Endodermal cell (in vitro differentiated cells): ENCODE data around the gene ZNF880. TPM values are rescaled to one million over a fixed set of nuclear protein-coding genes. Genes with fewer than 3 reads are reported as not detected.

ENCODE experiments used
- DNase-seq: peaks from one replicate; pipeline ENCODE4 v3.0.0-alpha.2; 2017
- H3K27ac ChIP-seq: 2 replicates; pipeline ENCODE4 v1.5.1; 2013; ENCODE audit warnings: mild to moderate bottlenecking, low read depth, low read length, moderate library complexity
- H3K27me3 ChIP-seq: 2 replicates; pipeline ENCODE4 v1.6.1; 2013; ENCODE audit warnings: mild to moderate bottlenecking, low read length, moderate library complexity; ENCODE audit not compliant: insufficient read depth, control insufficient read depth, poor library complexity, severe bottlenecking
- H3K36me3 ChIP-seq: 2 replicates; pipeline ENCODE4 v1.7.0; 2013; ENCODE audit warnings: mild to moderate bottlenecking, low read length, moderate library complexity; ENCODE audit not compliant: control insufficient read depth, insufficient read depth
- H3K4me1 ChIP-seq: one replicate; pipeline ENCODE4 v1.7.0; 2013; ENCODE audit warnings: low read length; ENCODE audit not compliant: control insufficient read depth, insufficient read depth
- H3K4me3 ChIP-seq: 2 replicates; pipeline ENCODE4 v1.5.1; 2013; ENCODE audit warnings: mild to moderate bottlenecking, low read length, moderate library complexity
- H3K9ac ChIP-seq: 2 replicates; pipeline ENCODE4 v1.6.1; 2013; ENCODE audit warnings: mild to moderate bottlenecking, low read length, moderate library complexity; ENCODE audit not compliant: poor library complexity, severe bottlenecking; ENCODE audit errors: extremely low read depth
- H3K9me3 ChIP-seq: 2 replicates; pipeline ENCODE4 v1.6.1; 2013; ENCODE audit warnings: mild to moderate bottlenecking, low read length, moderate library complexity; ENCODE audit not compliant: control insufficient read depth
- H3K27ac Mint-ChIP-seq: 2 replicates; pipeline ENCODE4 v1.8.0; 2020; ENCODE audit warnings: mixed read lengths
- H3K27me3 Mint-ChIP-seq: 2 replicates; pipeline ENCODE4 v1.8.0; 2021; ENCODE audit warnings: mild to moderate bottlenecking, mixed read lengths; ENCODE audit not compliant: insufficient read depth
- H3K36me3 Mint-ChIP-seq: 2 replicates; pipeline ENCODE4 v1.8.0; 2020; ENCODE audit warnings: low read depth, mixed read lengths
- H3K4me1 Mint-ChIP-seq: 2 replicates; pipeline ENCODE4 v1.8.0; 2020; ENCODE audit warnings: mixed read lengths
- H3K4me3 Mint-ChIP-seq: 2 replicates; pipeline ENCODE4 v1.8.0; 2020; ENCODE audit warnings: mild to moderate bottlenecking, moderate library complexity, mixed read lengths
- H3K9me3 Mint-ChIP-seq: 2 replicates; pipeline ENCODE4 v1.8.0; 2020; ENCODE audit warnings: mild to moderate bottlenecking, mixed read lengths
- WGBS, 2 experiments: methylation state at CpG; one replicate each; pipeline versions ENCODE4 v1.1.5 to v1.1.7; 2013; ENCODE audit warnings: missing lambda C conversion rate in 2 of 2, mixed read lengths in 1 of 2; ENCODE audit not compliant: insufficient coverage in 1 of 2, insufficient read length in 1 of 2; 5-methylcytosine and 5-hydroxymethylcytosine counted together
- total RNA-seq, 2 donors: library from RNA; stranded (reverse); fragmentation: NEBNext Ultra II Directional in 1 of 2; extraction: Animal tissue kit (Norgen Biotek cat#: 25700) in 1 of 2; gene quantifications; 2 replicates in 1 of 2; 3 replicates in 1 of 2; pipeline ENCODE4 v1.2.1, GENCODE V29; 2021
- TF ChIP-seq, protein P1 (sequence below): fragments of 200-600 bp; sonication (generic); conservative IDR thresholded peaks from 2 replicates; pipeline ENCODE4 v1.5.0; 2021; ENCODE audit warnings: antibody characterized with exemption, mild to moderate bottlenecking

The ZNF880 gene
- total RNA-seq, 2 donors from 2014 or later, result 13.5 to 20.9 TPM

DNA sequence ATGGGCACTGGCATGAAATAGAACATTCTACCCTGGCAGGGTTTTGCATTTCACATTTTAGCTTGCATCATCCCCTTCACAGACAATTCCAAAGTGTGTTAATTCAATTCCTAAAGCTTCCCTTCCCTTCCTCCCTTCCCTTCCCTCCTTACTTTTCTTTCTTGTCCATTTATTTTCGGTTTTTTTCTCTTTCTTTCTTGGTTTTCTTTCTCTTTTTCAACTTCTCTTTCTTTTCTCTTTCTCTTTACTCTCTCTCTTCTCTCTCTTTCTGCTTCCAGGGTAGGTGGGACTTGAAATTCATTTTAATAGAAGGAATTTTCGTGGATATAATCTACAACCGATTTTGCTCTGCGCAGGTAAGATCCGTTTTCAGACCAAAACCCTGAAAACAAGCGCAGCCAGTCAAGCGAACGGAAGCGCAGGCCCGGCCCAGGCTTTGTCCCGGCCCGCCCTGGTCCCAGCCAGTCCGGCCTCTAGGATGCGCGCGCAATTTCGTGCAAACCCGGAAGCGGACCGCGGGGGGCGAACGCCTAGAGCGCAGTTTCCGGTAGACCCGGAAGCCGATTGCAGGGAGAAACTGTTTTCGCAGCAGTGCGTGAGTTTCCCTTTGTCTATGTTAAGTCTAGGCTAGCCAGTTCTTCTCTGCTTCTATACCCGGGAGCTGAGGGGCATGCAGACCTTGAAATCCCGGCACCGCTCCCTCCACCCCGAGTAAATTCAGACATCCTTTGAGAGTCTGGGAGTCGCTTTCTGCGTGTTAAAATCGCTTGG lies 27.8 kb downstream of the ZNF880 start, which contains the start of gene ZNF528:
Gene ZNF528 (plus strand): TSS at position 540 of the 771 bp plus-strand sequence. CDS start 4,165 bp downstream, outside the sequence.
- H3K36me3 Mint-ChIP-seq, result peaks cover 47% of the 10 kb centered on the region
- WGBS, 2 experiments, result 81% methylated on average over 35 to 36 of the region's 36 CpGs

DNA sequence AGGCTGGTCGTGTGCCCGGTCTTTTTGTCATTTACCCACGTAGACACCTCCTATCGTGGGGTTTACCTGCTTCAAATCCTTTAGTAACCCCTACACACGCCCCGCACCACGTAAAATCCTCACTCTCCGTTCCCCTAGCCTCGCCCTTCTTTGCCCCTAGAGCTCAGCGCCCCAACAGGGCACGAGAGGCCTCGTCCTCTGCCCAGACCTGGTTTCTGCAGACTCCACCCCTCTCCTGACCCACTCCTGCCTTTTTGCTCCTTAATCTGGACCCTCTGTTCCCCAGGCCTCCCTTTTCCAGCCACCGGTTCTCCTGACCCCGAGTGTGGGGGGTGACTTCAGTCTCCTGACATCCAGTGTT lies 28.3 kb downstream of the ZNF880 start:
- WGBS, 2 experiments, result 82 to 87% methylated on average over 7 to 14 of the region's 14 CpGs
- Mint-ChIP-seq H3K27ac (peak overlapping the region; percentile 96), H3K9me3 (no peaks in the 10 kb centered on the region)

More for the DNA sequence above, 27.8 kb downstream of the ZNF880 start, which contains the start of gene ZNF528:
- Mint-ChIP-seq H3K4me1 (peaks cover 8% of the 10 kb centered on the region), H3K4me3 (peak within 1 kb of the TSS; percentile 91), H3K27me3 (no peaks in the 10 kb centered on the region), H3K27ac (peak within 1 kb of the TSS; percentile 96), H3K9me3 (no peaks in the 10 kb centered on the region)
- H3K27ac ChIP-seq, result no peak within 1 kb of the TSS
- TF ChIP-seq, protein P1, sequence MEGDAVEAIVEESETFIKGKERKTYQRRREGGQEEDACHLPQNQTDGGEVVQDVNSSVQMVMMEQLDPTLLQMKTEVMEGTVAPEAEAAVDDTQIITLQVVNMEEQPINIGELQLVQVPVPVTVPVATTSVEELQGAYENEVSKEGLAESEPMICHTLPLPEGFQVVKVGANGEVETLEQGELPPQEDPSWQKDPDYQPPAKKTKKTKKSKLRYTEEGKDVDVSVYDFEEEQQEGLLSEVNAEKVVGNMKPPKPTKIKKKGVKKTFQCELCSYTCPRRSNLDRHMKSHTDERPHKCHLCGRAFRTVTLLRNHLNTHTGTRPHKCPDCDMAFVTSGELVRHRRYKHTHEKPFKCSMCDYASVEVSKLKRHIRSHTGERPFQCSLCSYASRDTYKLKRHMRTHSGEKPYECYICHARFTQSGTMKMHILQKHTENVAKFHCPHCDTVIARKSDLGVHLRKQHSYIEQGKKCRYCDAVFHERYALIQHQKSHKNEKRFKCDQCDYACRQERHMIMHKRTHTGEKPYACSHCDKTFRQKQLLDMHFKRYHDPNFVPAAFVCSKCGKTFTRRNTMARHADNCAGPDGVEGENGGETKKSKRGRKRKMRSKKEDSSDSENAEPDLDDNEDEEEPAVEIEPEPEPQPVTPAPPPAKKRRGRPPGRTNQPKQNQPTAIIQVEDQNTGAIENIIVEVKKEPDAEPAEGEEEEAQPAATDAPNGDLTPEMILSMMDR, result no peak
- no peaks in the 10 kb centered on the region for H3K27me3 ChIP-seq
- no peaks in the 10 kb centered on the region for H3K36me3 ChIP-seq
- peak within 1 kb of the TSS; percentile 25 for H3K9ac ChIP-seq
- no peaks in the 10 kb centered on the region for H3K4me1 ChIP-seq
- H3K9me3 ChIP-seq, result peaks cover 28% of the 10 kb centered on the region
- peak within 1 kb of the TSS; percentile 62 for H3K4me3 ChIP-seq
- DNase-seq, result peak; percentile 96

DNA sequence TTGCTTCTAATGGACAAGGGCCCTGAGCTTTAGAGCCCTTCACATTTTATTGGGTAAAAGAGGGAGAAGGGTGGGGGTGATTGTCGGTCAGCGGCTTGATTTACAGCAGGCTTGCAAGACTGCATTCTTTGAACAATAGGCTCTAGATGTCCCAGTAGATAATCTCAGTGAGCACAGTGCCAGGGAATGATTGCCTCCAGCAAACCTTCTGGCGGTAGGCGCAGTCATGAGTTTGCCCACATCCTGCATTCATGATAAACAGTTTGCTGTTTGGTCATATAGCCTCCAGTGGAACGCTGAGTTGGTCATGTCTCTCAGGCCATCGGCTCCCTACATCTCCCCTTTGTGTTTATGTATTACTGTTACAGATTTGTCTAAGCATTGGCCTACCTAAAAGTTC lies 40.6 kb downstream of the ZNF880 start:
- Histone ChIP-seq H3K4me3 (no peak overlapping the region), H3K9ac (no peak overlapping the region), H3K36me3 (no peaks in the 10 kb centered on the region), H3K27ac (no peak overlapping the region), H3K4me1 (no peaks in the 10 kb centered on the region), H3K9me3 (peaks cover 64% of the 10 kb centered on the region), H3K27me3 (no peaks in the 10 kb centered on the region)
- Mint-ChIP-seq H3K4me3 (no peak overlapping the region), H3K9me3 (peaks cover 63% of the 10 kb centered on the region), H3K4me1 (no peaks in the 10 kb centered on the region), H3K27ac (no peak overlapping the region), H3K27me3 (no peaks in the 10 kb centered on the region), H3K36me3 (peaks cover 93% of the 10 kb centered on the region)
- WGBS, 2 experiments, result 91 to 99% methylated on average over 4 to 6 of the region's 6 CpGs
- DNase-seq, result no peak
- TF ChIP-seq, protein P1, result no peak

More for the DNA sequence above, 28.3 kb downstream of the ZNF880 start:
- H3K4me3 ChIP-seq, result peak overlapping the region; percentile 62
- peak overlapping the region; percentile 91 for H3K4me3 Mint-ChIP-seq
- H3K9me3 ChIP-seq, result peaks cover 29% of the 10 kb centered on the region
- H3K27me3 Mint-ChIP-seq, result no peaks in the 10 kb centered on the region
- no peaks in the 10 kb centered on the region for H3K4me1 ChIP-seq
- peak; percentile 51 for DNase-seq
- H3K36me3 Mint-ChIP-seq, result peaks cover 47% of the 10 kb centered on the region
- H3K4me1 Mint-ChIP-seq, result peaks cover 8% of the 10 kb centered on the region
- no peak overlapping the region for H3K27ac ChIP-seq
- no peaks in the 10 kb centered on the region for H3K27me3 ChIP-seq
- no peak overlapping the region for H3K9ac ChIP-seq
- no peaks in the 10 kb centered on the region for H3K36me3 ChIP-seq
- TF ChIP-seq, protein P1, result peak; percentile 35
